ENCODE data around the gene C1orf35. TPM values are rescaled to one million over a fixed set of nuclear protein-coding genes. Genes with fewer than 3 reads are reported as not detected.

Gene C1orf35
- 10 to 100 TPM in 3 of 12 donors, 1 to 10 TPM in 8, not detected in 1; 6.9 to 26.8 (median 8.6) TPM for polyA plus RNA-seq (ENCODE audit: insufficient read length in 12 of 12)
- long read RNA-seq, donor 1, partial matches to known transcripts = 21 of 26 reads
- long read RNA-seq, donor 1, other reads (novel, unspliced or antisense) = 0 of 26 reads
- long read RNA-seq, donor 2, partial matches to known transcripts = 0 of 6 reads
- long read RNA-seq, donor 2, other reads (novel, unspliced or antisense) = 0 of 6 reads
- long read RNA-seq, donor 3, partial matches to known transcripts = 0 of 3 reads
- long read RNA-seq, donor 3, other reads (novel, unspliced or antisense) = 0 of 3 reads
- long read RNA-seq, donor 4 = 0 reads
- long read RNA-seq, donor 5, transcript C1orf35-201 (8 exons, 1,427 nt) = major isoform, 8 of 378 reads
- long read RNA-seq, donor 5, partial matches to known transcripts = 193 of 378 reads
- long read RNA-seq, donor 5, other reads (novel, unspliced or antisense) = 177 of 378 reads
- long read RNA-seq, donor 6, partial matches to known transcripts = 0 of 1 reads
- long read RNA-seq, donor 6, other reads (novel, unspliced or antisense) = 0 of 1 reads
- long read RNA-seq, donor 7, partial matches to known transcripts = 0 of 1 reads
- long read RNA-seq, donor 7, other reads (novel, unspliced or antisense) = 0 of 1 reads
- long read RNA-seq, donor 8, transcript C1orf35-201 (8 exons, 1,427 nt) = major isoform, 7 of 14 reads
- long read RNA-seq, donor 8, partial matches to known transcripts = 6 of 14 reads
- long read RNA-seq, donor 8, other reads (novel, unspliced or antisense) = 0 of 14 reads
- long read RNA-seq, donor 9, partial matches to known transcripts = 0 of 2 reads
- long read RNA-seq, donor 9, other reads (novel, unspliced or antisense) = 0 of 2 reads
- long read RNA-seq, donor 10, partial matches to known transcripts = 0 of 4 reads
- long read RNA-seq, donor 10, other reads (novel, unspliced or antisense) = 0 of 4 reads
- long read RNA-seq, donor 11, partial matches to known transcripts = 0 of 2 reads
- long read RNA-seq, donor 11, other reads (novel, unspliced or antisense) = 0 of 2 reads

DNA sequence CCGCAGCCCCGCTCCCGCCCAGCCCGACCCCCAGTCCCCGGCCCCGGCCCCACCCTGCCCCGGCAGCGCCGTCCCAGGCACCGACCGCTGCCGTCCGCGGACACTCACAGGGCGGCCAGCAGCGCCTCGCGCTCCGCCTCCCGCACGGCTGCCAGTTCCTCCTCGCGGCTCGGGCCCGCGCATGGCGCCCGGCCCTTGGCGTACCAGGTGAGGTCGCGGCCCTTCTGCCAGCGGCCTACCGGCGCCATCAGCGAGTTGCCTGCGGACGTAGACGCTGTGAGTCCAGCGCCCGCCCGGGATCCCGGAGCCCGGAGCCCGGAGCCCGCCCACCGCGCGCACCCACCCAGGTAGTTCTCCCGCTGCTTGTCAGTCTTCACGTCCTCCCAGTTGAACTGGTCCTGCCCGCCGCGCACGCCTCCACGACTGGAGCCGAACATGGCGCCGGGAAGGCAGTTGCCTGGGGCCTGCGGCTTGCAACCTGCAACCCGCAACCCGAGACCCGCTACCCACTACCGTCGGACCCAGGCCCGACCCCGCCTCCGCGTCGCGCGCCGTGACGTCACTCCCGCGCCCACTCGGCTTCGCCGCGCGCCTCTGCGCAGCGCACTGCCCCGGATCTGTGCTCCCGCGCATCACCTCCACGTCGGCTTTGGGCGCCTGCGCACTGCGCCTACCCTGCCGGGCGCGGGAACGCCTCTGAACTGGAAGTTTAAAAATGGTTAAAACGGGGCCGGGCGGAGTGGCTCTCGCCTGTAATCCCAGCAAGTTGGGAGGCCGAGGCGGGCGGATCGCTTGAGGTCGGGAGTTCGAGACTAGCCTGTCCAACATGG lies at the start of gene C1orf35:
C1orf35 (minus strand) TSS at position 535 of the 830 bp plus-strand sequence; CDS start at position 437, 98 bp downstream.
- DNase-seq = peak; percentile 95

DNA sequence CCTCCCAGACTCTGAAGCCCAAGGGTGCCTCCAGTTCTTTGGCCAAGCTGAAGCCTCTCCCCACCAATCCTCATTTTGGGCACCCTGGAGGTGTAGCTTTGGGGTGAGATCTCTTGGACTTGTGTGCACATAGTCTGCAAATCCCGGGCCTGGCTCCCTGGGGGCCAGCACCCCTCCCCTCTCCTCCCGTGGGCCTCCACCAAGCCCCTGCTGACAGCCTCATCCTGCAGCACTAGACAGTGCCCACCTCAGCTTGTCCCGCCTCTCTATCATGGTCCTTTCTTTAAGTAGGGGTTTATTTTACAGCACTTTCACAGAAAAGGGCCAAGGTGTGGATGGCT lies 49.8 kb upstream of the C1orf35 start:
- no peak for DNase-seq

DNA sequence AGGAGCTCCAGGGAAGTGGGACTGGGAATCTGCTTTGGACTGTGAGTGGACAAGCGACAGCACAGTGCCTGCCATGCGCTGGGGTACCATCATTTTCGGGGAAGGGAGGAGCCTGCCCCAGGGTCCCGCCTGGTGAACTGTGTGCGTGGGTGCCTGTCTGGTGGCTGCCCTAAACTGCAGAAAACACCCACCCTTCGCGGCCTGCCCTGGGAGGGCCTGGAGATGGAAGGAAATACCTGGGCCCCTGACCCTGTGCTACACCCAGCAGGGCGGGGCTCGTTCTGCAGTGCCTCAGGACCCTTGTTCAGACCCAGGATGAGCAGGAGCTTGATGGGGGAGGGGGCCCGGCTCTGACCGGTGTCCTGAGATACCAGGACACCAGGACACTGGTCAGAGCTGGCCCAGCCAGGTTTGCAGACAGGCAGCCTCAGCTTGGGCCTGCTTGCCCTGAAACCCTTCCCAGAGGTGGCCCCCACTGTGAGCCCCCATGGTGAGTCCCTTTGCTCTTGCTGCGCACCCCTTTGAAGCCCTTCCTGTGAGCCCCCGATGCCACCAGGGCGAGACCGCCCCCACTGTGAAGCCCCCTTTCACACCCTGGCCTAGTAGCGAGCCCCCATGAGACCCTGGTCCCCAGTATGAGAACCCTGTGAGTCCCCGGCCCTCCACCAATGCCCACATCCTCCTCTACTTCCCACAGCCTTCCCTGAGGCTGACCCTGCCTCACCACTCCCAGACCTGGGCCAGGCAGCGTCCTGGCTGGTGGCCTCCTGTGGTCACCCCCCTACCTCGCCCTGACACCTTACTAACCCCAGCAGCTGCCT lies 49.2 kb upstream of the C1orf35 start:
- no peak for DNase-seq

DNA sequence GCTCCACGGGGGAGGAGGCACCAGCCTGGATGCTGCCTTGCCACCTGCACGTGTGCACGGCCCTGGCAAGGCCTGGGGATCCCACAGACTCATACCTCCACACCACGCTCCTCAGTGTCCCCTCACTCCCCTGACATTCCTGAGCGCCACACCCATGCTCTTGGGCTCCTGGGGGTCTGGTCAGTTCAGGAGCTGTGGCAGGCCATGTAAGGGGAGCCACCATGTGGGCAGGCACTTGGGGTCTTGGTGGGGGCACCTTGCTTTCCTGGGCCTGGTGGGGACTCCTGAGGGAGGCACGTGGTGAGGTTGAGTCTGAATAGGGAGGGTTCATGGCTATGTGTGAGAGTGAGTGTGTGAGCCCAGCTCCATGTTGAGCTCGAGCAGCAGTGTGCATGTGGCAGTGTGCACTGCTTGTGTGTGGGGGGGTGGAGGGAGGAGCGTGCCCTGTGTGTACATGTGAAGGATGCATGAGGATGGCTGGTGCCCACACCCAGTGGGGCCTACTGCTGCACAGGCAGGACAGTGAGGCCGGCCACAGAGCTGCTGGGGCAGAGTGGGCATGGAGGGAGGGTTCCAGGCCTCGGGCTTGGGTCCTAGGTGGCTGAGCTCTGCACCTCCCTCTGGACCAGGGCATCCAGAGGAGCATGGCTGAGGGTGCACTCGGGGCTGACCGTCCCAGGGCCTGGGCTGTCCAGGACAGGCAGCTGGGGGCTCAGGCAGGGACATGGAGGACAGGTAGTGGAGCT lies 48.2 kb upstream of the C1orf35 start:
- no peak for DNase-seq

DNA sequence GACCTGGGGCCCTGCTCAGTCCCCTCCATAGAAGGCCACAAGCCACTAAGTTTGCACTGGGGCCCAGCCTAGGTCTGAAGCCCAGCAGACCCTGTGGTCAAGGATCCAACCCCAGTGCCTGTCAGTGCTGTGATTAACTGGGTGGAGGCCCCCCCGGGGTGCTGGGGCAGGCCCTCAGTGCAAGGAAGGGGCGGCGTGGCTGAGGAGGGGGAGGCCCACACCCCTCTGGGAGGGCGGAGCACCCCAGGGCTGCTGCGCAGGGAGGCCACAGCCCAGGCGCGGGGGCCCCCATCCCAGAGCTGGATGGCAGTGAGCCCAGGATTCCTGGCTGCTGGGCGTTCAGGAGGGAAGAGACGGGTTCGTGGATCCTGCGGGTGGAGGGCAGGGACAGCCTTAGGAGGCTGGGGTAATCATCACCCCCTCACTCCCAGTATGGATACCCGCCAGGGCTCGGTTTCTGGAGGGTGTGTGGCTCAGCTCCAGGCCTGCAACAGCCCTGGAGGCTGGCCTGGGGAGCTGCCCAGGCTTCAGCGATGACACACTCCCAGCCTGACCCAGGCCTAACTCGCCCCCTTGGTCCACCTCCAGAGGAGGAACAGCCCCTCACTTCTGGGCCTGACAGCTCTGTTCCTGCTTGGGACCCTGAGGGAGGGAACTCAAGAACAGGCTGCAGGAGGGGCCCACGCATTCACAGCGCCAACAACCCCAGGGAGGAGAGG lies 47.5 kb upstream of the C1orf35 start:
- DNase-seq = peak; percentile 75

DNA sequence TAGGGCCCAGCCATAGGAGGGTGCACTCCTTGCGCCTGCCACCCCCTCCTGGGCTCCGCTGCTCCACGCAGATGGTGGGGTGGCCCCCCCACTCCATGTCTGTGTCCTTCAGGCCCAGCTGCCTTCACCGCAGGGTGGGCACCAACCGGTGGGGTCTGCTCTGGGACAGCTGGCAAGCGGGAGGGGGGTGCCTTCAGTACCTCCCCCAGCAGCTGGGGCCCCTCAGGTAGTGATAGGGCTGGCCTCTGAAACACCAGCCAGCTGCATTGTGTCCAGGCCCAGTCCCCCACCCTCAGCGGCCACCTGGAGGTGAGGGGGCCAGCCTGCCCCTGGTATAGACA lies 47.0 kb upstream of the C1orf35 start:
- no peak for DNase-seq

DNA sequence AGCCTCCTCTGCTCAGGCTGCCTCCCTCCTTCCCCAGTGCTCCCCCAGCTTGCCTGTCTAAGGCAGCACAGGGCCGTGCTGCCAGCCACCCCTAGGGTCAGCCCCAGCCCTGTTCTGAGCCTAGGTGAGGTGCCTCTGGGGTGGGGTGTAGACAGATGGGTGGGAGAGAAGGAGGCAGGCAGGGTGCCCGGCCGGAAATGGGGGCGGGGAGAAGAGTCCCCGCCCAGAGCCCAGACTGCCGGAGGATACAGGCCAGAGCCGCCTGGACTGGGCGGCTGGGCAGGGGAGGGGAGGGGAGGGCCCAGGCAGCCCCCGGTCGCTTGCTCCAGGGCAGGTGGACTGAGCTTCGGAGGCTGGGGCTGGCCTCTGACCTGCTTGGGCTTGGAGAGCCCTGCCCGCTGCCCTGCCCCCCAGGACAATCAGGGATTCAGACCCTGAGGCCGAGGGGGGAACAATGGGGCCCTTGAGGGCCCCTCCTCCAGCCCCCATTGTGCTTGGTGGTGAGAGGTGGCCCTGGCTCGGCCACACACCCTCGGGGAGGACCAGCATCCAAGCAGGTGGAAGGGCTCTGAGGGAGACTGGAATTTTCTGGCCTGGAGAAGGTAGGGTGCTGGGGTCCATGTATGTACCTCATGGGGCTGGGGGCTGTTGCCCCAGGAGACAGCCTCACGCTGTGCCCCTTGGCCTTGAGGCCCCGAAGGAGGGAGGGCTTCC lies 46.4 kb upstream of the C1orf35 start, which contains the start of gene GJC2:
GJC2 (plus strand) TSS at position 525 of the 714 bp plus-strand sequence. CDS start 7,829 bp downstream, outside the sequence.
- no peak for DNase-seq

DNA sequence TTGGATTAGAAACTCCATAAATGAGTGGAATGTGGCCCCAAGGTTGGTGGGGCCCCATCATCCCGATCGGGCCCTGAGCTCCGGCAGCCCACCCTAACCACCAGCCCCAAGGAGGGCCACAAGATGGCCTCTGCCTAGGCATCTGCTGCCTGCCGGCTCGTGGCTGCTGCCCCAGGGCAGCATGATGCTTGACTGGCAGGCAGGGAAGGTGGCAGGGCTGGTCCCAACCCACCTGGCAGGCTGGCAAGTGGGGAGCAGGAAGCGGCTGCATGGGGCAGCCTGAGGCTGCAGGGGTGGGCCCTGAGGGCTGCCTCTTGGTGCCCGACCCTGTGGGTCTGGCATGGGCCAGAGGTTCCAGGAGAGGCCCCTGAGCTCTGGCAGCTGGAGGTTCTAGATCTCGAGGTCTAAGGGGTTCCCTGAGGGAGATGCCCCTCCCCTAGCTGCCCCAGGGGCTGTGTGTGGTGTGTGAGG lies 45.8 kb upstream of the C1orf35 start:
- DNase-seq = no peak

DNA sequence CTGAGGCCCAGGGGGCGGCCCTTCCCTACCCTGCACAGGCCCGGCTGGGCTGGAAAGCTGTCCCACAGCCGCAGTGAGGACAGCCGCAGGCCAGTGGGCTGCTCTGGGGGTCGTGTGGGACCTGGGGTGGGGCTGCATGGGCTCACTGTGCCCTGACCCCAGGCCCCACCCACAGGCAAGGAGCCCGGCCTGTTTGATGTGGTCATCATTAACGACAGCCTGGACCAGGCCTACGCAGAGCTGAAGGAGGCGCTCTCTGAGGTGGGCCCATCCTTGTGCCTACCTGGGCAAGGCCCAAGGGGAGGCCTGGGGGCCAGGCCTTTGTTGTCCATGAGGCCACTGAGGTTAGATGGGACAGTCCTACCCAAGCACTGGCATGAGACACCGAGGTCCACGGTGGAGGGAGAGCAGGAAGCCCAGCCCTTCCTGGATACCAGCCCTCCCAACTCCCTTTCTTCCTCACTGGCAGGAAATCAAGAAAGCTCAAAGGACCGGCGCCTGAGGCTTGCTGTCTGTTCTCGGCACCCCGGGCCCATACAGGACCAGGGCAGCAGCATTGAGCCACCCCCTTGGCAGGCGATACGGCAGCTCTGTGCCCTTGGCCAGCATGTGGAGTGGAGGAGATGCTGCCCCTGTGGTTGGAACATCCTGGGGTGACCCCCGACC lies 45.2 kb upstream of the C1orf35 start:
- no peak for DNase-seq

DNA sequence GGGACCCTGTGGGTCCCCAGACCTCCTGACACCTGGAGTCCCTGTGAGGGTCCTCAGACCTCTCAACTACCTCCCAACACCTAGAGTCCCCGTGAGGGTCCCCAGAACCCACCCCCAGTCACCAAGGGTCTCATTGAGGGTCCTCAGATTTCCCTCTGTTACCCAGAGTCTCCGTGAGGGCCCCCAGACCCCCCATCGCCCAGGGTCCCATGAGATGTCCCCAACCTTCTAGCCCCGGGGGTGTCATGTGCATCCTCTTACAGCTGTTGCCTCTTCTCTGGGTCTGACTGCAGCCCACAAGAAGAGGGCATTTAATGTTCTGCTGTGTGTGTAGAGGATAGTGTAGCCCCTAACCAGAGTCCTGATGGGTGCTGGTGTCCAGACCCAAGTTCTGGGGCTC lies 44.6 kb upstream of the C1orf35 start:
- no peak for DNase-seq

DNA sequence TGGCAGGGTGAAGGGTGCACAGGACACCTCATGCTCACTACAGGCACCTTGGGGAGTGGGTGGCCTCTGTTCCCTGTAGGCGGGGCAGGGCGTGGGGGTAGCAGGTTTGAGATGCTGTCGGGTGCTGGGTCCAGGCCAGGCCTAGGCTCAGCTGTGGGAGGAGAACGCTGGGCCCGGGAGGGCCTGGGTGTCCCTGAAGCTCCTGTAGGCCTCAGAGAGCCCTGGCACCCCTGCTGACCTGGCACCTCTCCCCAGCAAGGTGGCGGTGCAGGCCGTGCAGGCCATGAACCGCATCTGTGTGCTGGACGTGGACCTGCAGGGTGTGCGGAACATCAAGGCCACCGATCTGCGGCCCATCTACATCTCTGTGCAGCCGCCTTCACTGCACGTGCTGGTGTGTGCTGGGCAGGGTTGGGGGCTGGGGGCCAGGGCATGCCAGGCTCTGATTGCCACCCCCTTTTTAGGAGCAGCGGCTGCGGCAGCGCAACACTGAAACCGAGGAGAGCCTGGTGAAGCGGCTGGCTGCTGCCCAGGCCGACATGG lies 44.1 kb upstream of the C1orf35 start:
- DNase-seq = no peak

DNA sequence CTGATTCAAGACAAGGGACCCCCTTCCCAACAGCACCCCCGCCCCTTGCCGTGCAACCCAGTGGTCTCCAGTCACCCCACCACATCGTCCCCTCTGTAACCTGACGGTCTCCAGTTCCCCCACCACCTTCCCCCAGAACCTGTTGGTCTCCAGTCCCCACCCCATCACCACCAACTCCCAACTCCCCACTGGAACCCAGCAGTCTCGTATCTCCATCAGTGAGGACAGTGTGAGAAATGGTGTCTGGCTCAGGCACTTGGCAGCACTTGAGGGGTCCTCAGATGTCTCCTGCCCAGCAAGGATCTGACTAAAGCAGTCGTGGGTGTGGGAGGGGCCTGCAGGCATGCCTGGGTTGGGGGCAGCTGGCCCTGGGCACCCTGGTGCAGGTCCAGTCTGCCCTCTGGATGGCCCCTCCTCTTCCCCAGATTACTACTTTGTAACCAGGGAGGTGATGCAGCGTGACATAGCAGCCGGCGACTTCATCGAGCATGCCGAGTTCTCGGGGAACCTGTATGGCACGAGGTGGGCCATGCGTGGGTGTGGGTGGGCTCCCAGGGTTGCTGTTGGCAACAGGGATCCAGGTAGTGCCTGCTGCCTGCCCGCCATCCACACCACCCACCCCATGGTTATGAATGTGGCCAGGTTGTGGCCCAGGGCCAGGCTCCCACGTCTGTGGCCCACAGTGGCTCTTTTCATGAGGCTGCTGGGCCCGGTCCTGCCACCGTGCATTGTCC lies 43.5 kb upstream of the C1orf35 start:
- no peak for DNase-seq

DNA sequence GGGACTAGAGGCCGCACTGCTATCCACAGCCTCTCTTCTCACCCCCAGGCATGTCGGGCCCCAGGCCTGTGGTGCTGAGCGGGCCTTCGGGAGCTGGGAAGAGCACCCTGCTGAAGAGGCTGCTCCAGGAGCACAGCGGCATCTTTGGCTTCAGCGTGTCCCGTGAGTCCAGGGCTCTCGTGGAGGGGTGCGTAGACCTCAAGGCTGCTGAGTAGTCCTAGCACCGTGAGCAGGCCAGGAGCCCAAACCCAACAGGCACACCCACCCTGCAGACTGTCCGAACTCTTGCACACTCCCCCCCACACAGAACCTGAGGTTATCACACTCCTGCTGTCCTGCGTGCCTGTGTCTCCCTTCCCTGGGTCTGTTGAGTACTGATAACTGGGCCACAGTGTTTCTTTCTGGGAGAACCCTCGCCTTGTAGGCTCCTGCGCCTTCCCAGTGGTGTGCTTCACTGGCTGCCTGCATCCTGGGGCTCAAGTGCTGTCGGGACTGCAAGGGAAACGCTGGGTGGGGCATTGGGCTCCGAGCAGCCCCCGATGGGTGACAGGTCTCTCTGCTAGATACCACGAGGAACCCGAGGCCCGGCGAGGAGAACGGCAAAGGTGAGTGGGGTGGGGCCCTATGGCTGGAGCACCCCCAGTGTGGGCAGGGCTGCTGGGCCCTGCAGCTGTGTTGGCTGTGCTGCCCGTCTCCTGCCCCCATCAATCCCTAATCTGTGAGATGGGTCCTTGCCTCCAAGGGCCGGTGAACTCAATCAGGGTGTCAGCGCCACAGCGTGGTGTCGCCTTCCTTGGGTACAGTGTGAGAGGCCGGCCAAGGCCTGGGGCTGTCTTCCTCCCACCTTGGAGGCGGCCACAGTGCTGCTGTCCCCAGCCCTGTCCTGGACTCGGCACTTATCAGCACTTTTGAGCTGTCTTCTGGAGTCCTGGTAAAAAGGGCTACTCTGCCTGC lies 42.6 kb upstream of the C1orf35 start:
- no peak for DNase-seq

DNA sequence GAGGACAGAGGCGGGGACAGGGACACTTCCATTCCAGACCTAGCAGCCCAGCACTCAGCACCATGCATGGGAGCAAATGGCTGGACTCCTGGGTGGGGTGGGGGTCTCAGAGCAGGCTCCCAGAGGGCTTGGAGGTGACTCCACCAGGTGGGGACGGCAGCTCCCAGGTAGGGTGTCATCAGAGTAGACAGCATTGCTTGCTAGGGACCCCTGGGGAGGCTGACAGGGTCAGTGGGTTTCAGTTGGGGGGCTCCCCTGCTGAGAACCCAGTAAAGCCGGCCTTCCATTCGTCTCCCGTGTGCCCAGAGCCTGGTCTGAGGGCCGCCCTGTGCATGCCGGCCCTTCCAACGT lies 41.8 kb upstream of the C1orf35 start:
- no peak for DNase-seq

DNA sequence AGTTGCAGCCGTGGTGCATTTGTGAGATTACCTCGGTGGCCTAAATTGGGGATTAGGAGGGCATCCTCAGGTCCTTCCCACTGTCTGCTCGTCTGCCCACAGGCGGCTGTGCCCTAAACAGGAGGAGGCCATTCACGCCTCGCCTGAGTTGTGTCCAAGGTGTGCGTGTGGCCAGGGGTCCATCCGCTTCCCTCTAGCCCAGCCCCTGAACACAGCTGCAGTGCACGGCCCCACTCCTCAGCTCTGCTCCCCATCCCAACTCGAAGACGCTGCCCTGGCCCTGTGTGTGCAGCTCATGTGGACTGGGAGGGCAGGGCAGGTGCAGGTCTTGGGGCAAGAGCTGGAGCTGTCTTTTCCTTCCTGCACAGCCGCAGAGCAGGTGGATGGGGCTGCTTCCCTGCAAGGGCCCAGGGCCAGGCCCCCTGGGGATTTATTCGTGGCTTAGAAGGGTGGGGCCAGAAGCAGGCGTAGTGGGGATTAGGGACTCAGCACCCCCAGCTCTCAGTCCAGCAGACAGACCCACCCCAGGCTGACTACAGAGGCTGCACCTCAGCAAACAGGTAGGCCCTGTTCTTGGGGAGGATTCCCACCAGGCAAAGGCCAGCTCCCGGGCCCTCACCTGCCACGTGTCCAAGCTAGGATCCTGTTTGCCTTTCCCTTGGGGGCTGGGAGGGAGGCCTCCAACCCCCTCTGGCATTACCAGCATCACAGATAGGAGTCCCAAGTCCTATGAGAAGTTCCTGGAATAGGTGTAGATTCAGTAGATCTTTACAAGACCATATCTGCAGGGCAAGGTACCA lies 41.3 kb upstream of the C1orf35 start:
- no peak for DNase-seq
